Keratinocyte (primary cell): Measurements from ENCODE around the gene LHPP. TPM values are rescaled to one million over a fixed set of nuclear protein-coding genes. Genes with fewer than 3 reads are reported as not detected.

Source experiments
- DNase-seq: peaks from one replicate; pipeline ENCODE4 v3.0.0-alpha.2; 2011; ENCODE audit warnings: low read depth, missing footprints, low spot score
- FAIRE-seq: peaks from 2 replicates; lab custom pipeline; 2011; peaks lifted over from hg19 to GRCh38; lab: Jason Lieb, UNC
- H2AFZ ChIP-seq: 2 replicates; pipeline ENCODE4 v1.6.0; 2012; ENCODE audit warnings: low read length, control low read depth, inconsistent platforms; ENCODE audit not compliant: control insufficient read depth
- H3K27ac ChIP-seq: 2 replicates; pipeline ENCODE4 v1.5.1; 2011; ENCODE audit warnings: low read length; ENCODE audit not compliant: control insufficient read depth, insufficient read depth
- H3K27me3 ChIP-seq: 3 replicates; pipeline ENCODE4 v1.6.0; 2011; ENCODE audit warnings: low read length; ENCODE audit not compliant: control insufficient read depth, insufficient read depth; ENCODE audit errors: extremely low read depth
- H3K36me3 ChIP-seq, 2 experiments: 2 replicates in 1 of 2; 3 replicates in 1 of 2; pipeline ENCODE4 v1.5.1; 2011; ENCODE audit warnings: low read length in 2 of 2, mild to moderate bottlenecking in 1 of 2; ENCODE audit not compliant: control insufficient read depth in 2 of 2, insufficient read depth in 2 of 2; ENCODE audit errors: extremely low read depth in 1 of 2
- H3K4me1 ChIP-seq: 3 replicates; pipeline ENCODE4 v1.5.1; 2011; ENCODE audit warnings: low read length; ENCODE audit not compliant: control insufficient read depth, insufficient read depth; ENCODE audit errors: extremely low read depth
- H3K4me2 ChIP-seq: 3 replicates; pipeline ENCODE4 v1.6.0; 2011; ENCODE audit warnings: low read depth, low read length; ENCODE audit not compliant: control insufficient read depth, insufficient read depth; ENCODE audit errors: extremely low read depth
- H3K4me3 ChIP-seq, 3 experiments: fragments of 200-600 bp in 1 of 3; sonication (generic) in 1 of 3; 2 replicates in 2 of 3; 3 replicates in 1 of 3; pipeline ENCODE4 v1.5.1; 2011 to 2016; ENCODE audit warnings: low read length in 3 of 3, mild to moderate bottlenecking in 3 of 3, control low read depth in 2 of 3, inconsistent platforms in 1 of 3, low read depth in 1 of 3, mixed read lengths in 1 of 3, mixed run types in 1 of 3, moderate library complexity in 1 of 3; ENCODE audit not compliant: control insufficient read depth in 2 of 3, insufficient read depth in 2 of 3; ENCODE audit errors: extremely low read depth in 1 of 3
- H3K79me2 ChIP-seq: 2 replicates; pipeline ENCODE4 v1.6.0; 2012; ENCODE audit warnings: low read length; ENCODE audit not compliant: control insufficient read depth, insufficient read depth
- H3K9ac ChIP-seq: 3 replicates; pipeline ENCODE4 v1.6.0; 2011; ENCODE audit warnings: low read length; ENCODE audit not compliant: control insufficient read depth, insufficient read depth; ENCODE audit errors: extremely low read depth
- H3K9me1 ChIP-seq: 3 replicates; pipeline ENCODE4 v1.6.0; 2011; ENCODE audit warnings: low read length; ENCODE audit not compliant: control insufficient read depth, insufficient read depth; ENCODE audit errors: extremely low read depth
- H3K9me3 ChIP-seq: 2 replicates; pipeline ENCODE4 v1.5.1; 2012; ENCODE audit warnings: low read depth, low read length; ENCODE audit not compliant: control insufficient read depth
- H4K20me1 ChIP-seq: 3 replicates; pipeline ENCODE4 v1.6.0; 2011; ENCODE audit warnings: low read length; ENCODE audit not compliant: control insufficient read depth, insufficient read depth; ENCODE audit errors: extremely low read depth
- EZH2 ChIP-seq: IDR thresholded peaks from one replicate; pipeline ENCODE4 v1.6.1; 2012; ENCODE audit warnings: inconsistent platforms, mild to moderate bottlenecking, low read length, moderate library complexity
- dilution Hi-C: fragments of 300-500 bp; cut with MboI; formaldehyde crosslinking; loops from one replicate; pipeline ENCODE4 v1.7.0; 2020; ENCODE audit warnings: low sequenced_read_pairs; ENCODE audit not compliant: extremely low pct_ligation_motif_present
- polyA plus RNA-seq, 5 experiments: library from polyadenylated mRNA; depleted of rRNA in 3 of 5; stranded (reverse) in 3 of 5; stranded (forward) in 1 of 5; unstranded in 1 of 5; fragments of >200 nt; gene quantifications; 1 replicate in 1 of 5; 2 replicates in 3 of 5; 3 replicates in 1 of 5; pipeline versions ENCODE4 v1.2.1 to v1.2.3, GENCODE V29; 2011 to 2012; ENCODE audit warnings: missing spikeins in 2 of 5, low read depth in 1 of 5, low replicate concordance in 1 of 5
- TF ChIP-seq, protein P1 (sequence below), 3 experiments: IDR thresholded peaks in 1 of 3; conservative IDR thresholded peaks in 1 of 3; optimal IDR thresholded peaks in 1 of 3; 2 replicates in 2 of 3; 3 replicates in 1 of 3; pipeline versions ENCODE3 to v1.5.1; 2011; ENCODE audit warnings: low read length in 3 of 3, mild to moderate bottlenecking in 3 of 3, moderate library complexity in 2 of 3, control low read depth in 1 of 3, inconsistent platforms in 1 of 3; ENCODE audit not compliant: insufficient read depth in 2 of 3; ENCODE audit errors: extremely low read depth in 1 of 3

The LHPP gene
- polyA plus RNA-seq, 1 donor (not counting 4 experiments of a cell fraction or from before 2014, with no cell fraction given) = 13.1 TPM

DNA sequence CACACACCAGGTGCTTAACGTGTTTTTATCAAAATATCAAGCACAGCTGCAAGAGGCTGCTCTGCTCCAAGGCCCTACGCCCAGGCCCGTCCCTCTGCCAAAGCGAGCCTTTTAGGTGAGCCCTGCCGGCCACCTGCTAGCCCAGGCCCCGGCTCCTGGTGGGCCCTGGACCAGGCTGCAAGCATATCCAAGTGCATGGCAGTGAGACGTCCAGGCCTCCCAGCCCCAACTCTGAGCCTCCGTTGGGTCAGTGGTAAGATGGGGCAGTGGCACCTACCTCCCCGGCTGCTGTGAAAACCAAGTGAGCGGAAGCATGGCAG is 136.2 kb downstream of the LHPP start:
- H3K27ac ChIP-seq = no peak overlapping the region
- H3K4me3 ChIP-seq = no peak overlapping the region
- H3K79me2 ChIP-seq = no peaks in the 10 kb centered on the region
- H3K36me3 ChIP-seq = no peaks in the 10 kb centered on the region
- no peaks in the 10 kb centered on the region for H4K20me1 ChIP-seq
- dilution Hi-C loops = no loop called here
- no peaks in the 10 kb centered on the region for H3K4me1 ChIP-seq
- no peaks in the 10 kb centered on the region for H3K9me3 ChIP-seq
- no peak for FAIRE-seq
- no peaks in the 10 kb centered on the region for H3K9me1 ChIP-seq
- H2AFZ ChIP-seq = no peak overlapping the region
- no peak for DNase-seq
- H3K27me3 ChIP-seq = peaks cover 7% of the 10 kb centered on the region
- no peak overlapping the region for H3K9ac ChIP-seq
- H3K4me2 ChIP-seq = no peak overlapping the region
- TF ChIP-seq, protein P1, sequence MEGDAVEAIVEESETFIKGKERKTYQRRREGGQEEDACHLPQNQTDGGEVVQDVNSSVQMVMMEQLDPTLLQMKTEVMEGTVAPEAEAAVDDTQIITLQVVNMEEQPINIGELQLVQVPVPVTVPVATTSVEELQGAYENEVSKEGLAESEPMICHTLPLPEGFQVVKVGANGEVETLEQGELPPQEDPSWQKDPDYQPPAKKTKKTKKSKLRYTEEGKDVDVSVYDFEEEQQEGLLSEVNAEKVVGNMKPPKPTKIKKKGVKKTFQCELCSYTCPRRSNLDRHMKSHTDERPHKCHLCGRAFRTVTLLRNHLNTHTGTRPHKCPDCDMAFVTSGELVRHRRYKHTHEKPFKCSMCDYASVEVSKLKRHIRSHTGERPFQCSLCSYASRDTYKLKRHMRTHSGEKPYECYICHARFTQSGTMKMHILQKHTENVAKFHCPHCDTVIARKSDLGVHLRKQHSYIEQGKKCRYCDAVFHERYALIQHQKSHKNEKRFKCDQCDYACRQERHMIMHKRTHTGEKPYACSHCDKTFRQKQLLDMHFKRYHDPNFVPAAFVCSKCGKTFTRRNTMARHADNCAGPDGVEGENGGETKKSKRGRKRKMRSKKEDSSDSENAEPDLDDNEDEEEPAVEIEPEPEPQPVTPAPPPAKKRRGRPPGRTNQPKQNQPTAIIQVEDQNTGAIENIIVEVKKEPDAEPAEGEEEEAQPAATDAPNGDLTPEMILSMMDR (optimal IDR thresholded peaks at IDR 0.05 in 1 of 3, IDR thresholded peaks at IDR 0.05 in 1 of 3, conservative IDR thresholded peaks at IDR 0.05 in 1 of 3; ENCODE audit: extremely low read depth in 1 of 3, insufficient read depth in 2 of 3, low read length in 3 of 3) = no peak
- TF ChIP-seq EZH2 = no peak

- no peak for TF ChIP-seq EZH2
- TF ChIP-seq, protein P1 (optimal IDR thresholded peaks at IDR 0.05 in 1 of 3, IDR thresholded peaks at IDR 0.05 in 1 of 3, conservative IDR thresholded peaks at IDR 0.05 in 1 of 3; ENCODE audit: extremely low read depth in 1 of 3, insufficient read depth in 2 of 3, low read length in 3 of 3) = no peak
- Histone ChIP-seq H3K9me1 (no peaks in the 10 kb centered on the region), H3K79me2 (no peaks in the 10 kb centered on the region), H3K27ac (no peak overlapping the region), H3K4me3 (no peak overlapping the region), H3K9ac (no peak overlapping the region), H2AFZ (no peak overlapping the region), H3K36me3 (no peaks in the 10 kb centered on the region), H4K20me1 (no peaks in the 10 kb centered on the region), H3K4me1 (no peaks in the 10 kb centered on the region), H3K27me3 (peaks cover 5% of the 10 kb centered on the region), H3K4me2 (no peak overlapping the region), H3K9me3 (no peaks in the 10 kb centered on the region)
- dilution Hi-C loops = no loop called here
- FAIRE-seq (no peak), DNase-seq (no peak)
Observed at GRCh38 chr10:124598196-124598595, 136.6 kb downstream of the LHPP start.
